ENCODE data around the gene CAMSAP2. TPM values are rescaled to one million over a fixed set of nuclear protein-coding genes. Genes with fewer than 3 reads are reported as not detected.

CAMSAP2 gene, protein sequence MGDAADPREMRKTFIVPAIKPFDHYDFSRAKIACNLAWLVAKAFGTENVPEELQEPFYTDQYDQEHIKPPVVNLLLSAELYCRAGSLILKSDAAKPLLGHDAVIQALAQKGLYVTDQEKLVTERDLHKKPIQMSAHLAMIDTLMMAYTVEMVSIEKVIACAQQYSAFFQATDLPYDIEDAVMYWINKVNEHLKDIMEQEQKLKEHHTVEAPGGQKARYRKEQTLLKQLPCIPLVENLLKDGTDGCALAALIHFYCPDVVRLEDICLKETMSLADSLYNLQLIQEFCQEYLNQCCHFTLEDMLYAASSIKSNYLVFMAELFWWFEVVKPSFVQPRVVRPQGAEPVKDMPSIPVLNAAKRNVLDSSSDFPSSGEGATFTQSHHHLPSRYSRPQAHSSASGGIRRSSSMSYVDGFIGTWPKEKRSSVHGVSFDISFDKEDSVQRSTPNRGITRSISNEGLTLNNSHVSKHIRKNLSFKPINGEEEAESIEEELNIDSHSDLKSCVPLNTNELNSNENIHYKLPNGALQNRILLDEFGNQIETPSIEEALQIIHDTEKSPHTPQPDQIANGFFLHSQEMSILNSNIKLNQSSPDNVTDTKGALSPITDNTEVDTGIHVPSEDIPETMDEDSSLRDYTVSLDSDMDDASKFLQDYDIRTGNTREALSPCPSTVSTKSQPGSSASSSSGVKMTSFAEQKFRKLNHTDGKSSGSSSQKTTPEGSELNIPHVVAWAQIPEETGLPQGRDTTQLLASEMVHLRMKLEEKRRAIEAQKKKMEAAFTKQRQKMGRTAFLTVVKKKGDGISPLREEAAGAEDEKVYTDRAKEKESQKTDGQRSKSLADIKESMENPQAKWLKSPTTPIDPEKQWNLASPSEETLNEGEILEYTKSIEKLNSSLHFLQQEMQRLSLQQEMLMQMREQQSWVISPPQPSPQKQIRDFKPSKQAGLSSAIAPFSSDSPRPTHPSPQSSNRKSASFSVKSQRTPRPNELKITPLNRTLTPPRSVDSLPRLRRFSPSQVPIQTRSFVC (N-terminal part only)
- total RNA-seq, result 1 to 10 TPM; 5.4 to 7.5 TPM

DNA sequence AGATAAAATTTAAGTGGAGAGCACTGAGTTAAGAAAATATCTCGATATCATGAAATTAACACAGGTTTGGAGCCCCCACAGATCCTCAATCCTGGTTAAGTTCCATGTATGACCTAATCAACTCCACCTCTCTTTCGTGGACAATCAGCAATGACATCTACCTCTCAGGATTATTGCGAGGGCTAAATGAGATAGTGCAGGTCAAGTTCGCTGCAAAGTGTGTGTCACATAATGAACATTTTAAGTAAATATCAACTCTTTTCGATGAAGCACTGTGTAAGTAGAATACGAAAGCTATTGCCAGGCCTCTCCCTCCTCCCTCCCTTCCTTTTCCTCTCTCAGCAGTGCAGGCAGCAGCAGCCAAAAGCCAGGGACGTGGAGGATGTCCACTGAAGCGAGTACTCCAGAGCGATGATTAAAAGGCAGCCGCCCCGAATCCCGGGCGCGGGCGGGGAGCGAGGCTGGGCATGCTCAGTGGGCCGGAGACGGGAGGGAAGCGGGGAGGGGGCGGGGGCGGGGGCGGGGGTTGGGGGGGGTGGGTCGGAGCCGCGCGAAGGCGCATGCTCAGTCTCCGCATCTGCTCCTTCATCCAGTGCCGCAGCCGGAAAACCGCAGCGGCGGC, at the start of gene CAMSAP2:
CAMSAP2 (plus strand) TSS at position 567 of the 622 bp plus-strand sequence. CDS start 935 bp downstream, outside the sequence.
- TF ChIP-seq, protein P1, sequence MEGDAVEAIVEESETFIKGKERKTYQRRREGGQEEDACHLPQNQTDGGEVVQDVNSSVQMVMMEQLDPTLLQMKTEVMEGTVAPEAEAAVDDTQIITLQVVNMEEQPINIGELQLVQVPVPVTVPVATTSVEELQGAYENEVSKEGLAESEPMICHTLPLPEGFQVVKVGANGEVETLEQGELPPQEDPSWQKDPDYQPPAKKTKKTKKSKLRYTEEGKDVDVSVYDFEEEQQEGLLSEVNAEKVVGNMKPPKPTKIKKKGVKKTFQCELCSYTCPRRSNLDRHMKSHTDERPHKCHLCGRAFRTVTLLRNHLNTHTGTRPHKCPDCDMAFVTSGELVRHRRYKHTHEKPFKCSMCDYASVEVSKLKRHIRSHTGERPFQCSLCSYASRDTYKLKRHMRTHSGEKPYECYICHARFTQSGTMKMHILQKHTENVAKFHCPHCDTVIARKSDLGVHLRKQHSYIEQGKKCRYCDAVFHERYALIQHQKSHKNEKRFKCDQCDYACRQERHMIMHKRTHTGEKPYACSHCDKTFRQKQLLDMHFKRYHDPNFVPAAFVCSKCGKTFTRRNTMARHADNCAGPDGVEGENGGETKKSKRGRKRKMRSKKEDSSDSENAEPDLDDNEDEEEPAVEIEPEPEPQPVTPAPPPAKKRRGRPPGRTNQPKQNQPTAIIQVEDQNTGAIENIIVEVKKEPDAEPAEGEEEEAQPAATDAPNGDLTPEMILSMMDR (IDR thresholded peaks at IDR 0.05), result no peak
- no peaks in the 10 kb centered on the region for H3K27me3 ChIP-seq
- no peaks in the 10 kb centered on the region for H3K36me3 ChIP-seq
- peak within 1 kb of the TSS; percentile 91 to 99 for H3K9ac ChIP-seq (ENCODE audit: low read depth in 2 of 2, low read length in 2 of 2)
- H3K4me1 ChIP-seq, result no peaks in the 10 kb centered on the region
- peak within 1 kb of the TSS; percentile 96 for H3K4me3 ChIP-seq
- H3K27ac ChIP-seq, result peak within 1 kb of the TSS; percentile 97
- H3K9me3 ChIP-seq, result no peaks in the 10 kb centered on the region
- peak; percentile 86 for DNase-seq
- intact Hi-C loops (cut with DNase I), result no loop called here

DNA sequence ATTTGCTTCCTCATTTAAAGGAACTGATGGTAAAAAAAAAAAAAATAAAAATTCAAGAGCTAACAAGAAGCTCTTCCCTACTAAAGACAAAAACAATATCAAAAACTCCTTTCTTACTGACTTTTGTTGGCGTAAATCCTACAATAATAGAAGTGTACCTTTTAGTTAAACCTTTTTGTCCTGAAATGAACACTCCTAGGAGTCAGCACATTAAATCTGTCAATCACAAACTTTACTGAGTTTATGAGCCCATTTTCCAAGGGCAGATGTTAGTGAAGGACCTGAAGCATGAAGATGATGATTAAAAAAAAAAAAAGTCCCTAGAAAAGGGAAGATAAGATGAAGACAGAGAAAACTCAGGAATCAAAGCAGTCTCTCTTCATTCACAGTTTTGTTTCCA, 46.4 kb upstream of the CAMSAP2 start:
- TF ChIP-seq, protein P1 (IDR thresholded peaks at IDR 0.05), result no peak
- Histone ChIP-seq H3K36me3 (no peaks in the 10 kb centered on the region), H3K4me3 (no peak overlapping the region), H3K4me1 (no peaks in the 10 kb centered on the region), H3K27me3 (no peaks in the 10 kb centered on the region), H3K27ac (no peak overlapping the region), H3K9me3 (no peaks in the 10 kb centered on the region), H3K9ac (ENCODE audit: low read depth in 2 of 2, low read length in 2 of 2) (no peak overlapping the region)
- no peak for DNase-seq
- intact Hi-C loops (cut with DNase I), result no loop called here

DNA sequence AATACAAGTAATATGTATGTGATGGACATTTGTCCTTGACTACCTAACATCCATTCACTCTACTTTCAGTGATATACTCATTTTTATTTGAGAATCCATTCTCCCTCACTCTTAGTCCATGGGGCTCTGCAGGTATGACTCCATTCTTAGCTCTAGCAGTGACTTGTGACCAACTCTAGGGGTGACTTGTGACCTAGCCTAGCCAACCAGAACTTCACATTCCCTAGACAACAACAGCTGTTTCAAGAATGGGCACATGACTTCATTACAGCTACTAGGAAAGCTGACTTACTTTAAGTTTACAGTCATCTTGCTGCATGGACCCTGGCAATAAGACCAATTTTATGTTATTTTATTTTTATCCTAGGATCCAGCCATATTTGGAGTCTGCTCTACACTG, 45.4 kb upstream of the CAMSAP2 start:
- Histone ChIP-seq H3K27me3 (no peaks in the 10 kb centered on the region), H3K9ac (ENCODE audit: low read depth in 2 of 2, low read length in 2 of 2) (no peak overlapping the region), H3K4me1 (no peaks in the 10 kb centered on the region), H3K9me3 (no peaks in the 10 kb centered on the region), H3K27ac (no peak overlapping the region), H3K4me3 (no peak overlapping the region), H3K36me3 (no peaks in the 10 kb centered on the region)
- no peak for DNase-seq
- intact Hi-C loops (cut with DNase I), result no loop called here
- TF ChIP-seq, protein P1 (IDR thresholded peaks at IDR 0.05), result no peak

DNA sequence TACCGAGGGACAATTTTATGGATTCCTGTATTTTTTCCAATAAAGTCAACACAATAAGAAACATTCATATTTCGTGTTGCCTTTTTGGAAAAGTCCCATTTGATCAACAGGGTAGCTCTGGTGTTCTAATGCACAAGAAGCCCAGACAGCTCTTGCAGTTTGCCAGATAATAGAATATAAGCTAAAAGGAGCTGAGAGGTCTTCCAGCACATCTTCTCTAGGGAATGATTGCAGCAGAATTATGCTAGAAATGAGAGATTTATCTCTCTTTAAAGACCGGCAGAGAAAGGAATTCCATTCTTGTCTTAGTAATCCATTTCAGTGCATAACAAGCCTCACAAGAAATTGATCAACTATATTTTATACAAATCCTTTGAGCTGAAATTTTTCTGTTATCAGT, 44.0 kb upstream of the CAMSAP2 start:
- no peak for DNase-seq
- Histone ChIP-seq H3K4me3 (no peak overlapping the region), H3K36me3 (no peaks in the 10 kb centered on the region), H3K27ac (no peak overlapping the region), H3K9me3 (no peaks in the 10 kb centered on the region), H3K4me1 (no peaks in the 10 kb centered on the region), H3K27me3 (no peaks in the 10 kb centered on the region), H3K9ac (ENCODE audit: low read depth in 2 of 2, low read length in 2 of 2) (no peak overlapping the region)
- TF ChIP-seq, protein P1 (IDR thresholded peaks at IDR 0.05), result no peak
- intact Hi-C loops (cut with DNase I), result no loop called here

DNA sequence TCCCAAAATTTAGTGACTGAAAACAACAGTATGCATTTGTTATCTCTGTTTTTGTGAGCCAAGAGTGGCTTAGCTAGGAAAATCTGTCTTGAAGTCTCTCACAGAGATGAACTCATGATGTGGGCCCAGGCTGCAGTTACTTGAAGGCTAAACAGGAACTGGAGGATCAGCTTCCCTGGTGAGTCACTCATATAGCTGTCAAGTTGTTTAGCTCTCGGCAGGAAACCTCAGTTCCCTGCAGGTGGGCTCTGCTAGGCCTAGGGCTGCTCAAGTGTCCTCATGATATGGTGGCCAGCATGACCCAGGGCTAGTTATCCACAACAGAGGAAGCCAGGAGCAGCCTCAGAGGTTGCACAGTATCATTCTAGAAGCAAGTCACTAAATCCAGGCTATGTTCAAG, 38.8 kb upstream of the CAMSAP2 start:
- Histone ChIP-seq H3K27ac (no peak overlapping the region), H3K36me3 (no peaks in the 10 kb centered on the region), H3K9me3 (no peaks in the 10 kb centered on the region), H3K27me3 (no peaks in the 10 kb centered on the region), H3K4me3 (no peak overlapping the region), H3K9ac (ENCODE audit: low read depth in 2 of 2, low read length in 2 of 2) (no peak overlapping the region), H3K4me1 (no peaks in the 10 kb centered on the region)
- TF ChIP-seq, protein P1 (IDR thresholded peaks at IDR 0.05), result no peak
- intact Hi-C loops (cut with DNase I), result no loop called here
- DNase-seq, result no peak
